Stimulated activated CD4-positive, alpha-beta T cell treated with anti-CD3 and anti-CD28 coated beads, Interleukin-12 subunit alpha, Interleukin-12 subunit beta, amount 100 ng/mL, for 48 hours (primary cell): ENCODE measurements around the gene ANGPTL2.

ENCODE experiments used
- DNase-seq, 3 donors: peaks; one replicate each; pipeline ENCODE4 v3.0.0-alpha.2; 2020; ENCODE audit warnings: low read depth in 2 of 3, low spot score in 1 of 3

Gene ANGPTL2

DNA sequence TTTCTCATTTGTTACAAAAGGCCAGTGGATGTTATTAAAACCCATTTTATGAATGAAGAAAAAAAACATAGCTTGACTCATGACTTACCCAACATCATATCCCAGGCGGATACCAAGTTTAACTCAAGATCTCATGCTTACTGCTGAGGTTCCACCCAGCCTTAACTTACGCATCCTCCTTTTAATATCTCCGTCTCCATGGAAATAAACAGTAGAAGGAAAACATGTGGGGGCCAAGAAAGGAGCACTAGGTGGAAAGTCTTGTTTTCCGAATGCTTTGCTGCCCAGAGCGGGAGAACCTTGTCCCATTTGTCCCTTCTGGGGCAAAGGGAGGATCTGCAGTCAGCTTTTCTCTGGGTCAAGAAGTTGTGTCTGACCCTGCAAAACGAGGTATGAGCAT, 44.1 kb downstream of the ANGPTL2 start:
- DNase-seq = no peak

- DNase-seq = no peak
These were observed 44.8 kb downstream of the ANGPTL2 start for GRCh38 chr9:127077644-127077946.

DNA sequence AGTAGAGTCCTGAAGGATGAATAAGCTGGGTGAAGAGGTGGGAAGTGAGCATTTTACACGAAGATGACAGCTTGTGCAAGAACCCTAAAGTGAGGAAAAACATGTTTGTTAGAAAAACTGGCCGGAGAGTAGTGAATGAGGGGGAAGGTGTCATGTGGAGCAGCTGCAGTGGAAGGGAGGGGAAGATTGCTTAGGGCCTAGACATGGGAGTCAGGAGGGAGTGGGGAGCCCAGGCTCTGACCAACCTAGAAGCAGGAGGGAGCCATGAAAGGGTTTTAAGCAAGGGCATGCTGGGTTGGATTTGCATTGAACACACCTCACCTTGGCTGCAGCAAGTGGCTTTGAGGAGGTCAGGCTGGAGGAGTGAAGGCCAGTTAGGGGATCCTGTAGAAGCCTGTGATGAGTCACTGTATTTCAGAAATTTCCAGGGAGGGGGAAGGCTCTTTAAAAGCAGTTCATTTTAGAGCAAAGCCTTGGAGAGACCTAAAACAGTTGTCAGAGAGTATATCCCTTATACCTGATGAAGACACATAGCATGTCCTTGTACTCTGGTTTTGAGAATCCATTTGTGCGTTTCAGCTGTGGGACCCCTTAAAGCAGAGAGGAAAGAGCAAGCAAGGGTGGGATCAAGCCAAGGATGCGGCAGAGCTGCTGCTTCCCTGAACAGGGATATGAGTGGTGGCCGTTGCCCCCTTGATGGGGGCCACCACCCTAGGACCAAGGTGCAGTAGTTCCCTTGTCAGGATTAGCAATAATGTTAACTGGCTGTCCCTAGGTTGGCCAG, 45.4 kb downstream of the ANGPTL2 start:
- no peak for DNase-seq

- DNase-seq = no peak
These were observed 46.6 kb downstream of the ANGPTL2 start for GRCh38 chr9:127075624-127076372.

GRCh38 chr9:127074561-127075548, 47.6 kb downstream of the ANGPTL2 start:
- DNase-seq = no peak

DNA sequence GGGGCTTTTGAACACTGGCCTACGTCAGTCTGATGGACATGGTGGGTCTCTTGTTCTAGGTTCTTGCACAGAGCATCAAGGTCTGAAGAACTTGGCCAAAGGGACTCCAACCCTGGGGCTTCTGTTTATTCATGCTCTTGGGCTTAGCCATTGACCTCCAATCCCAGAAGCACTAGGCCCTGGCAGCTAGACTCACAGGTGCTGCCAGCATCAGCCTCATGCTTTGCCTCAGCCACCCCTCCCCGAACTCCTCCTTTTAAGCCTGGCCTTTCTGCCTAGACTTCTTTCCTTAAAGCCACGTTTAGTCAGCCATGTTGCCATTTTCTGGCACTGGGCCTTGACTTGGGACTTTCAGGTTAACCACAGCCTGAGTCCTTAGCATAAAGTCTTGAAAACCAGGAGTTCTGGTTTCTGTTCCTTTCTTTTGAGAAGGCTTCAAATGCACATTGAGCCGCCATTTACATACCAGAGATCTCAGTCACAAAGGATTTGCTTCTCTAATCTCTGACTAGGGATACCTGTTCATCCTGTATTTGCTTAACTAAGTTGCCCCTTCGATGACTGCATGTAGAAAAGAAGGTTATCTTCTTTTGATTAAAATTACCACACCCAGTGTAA, 54.7 kb downstream of the ANGPTL2 start:
- DNase-seq = no peak

DNA sequence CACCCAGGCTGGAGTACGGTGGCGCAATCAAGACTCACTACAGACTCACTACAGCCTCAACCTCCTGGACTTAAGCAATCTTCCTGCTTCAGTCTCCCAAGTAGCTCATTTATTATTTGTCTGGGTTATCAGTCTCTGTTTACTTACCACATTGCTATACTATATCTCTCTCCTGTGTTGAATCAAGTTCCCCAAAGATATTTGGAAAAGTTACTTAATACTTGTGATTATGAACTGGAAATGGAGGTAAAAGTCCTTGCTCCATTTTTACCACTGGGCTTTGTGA, 55.6 kb downstream of the ANGPTL2 start:
- no peak for DNase-seq

- no peak for DNase-seq
These were observed 56.2 kb downstream of the ANGPTL2 start for GRCh38 chr9:127066060-127066850.

- no peak for DNase-seq
These were observed 56.8 kb downstream of the ANGPTL2 start for GRCh38 chr9:127065592-127065991.

DNA sequence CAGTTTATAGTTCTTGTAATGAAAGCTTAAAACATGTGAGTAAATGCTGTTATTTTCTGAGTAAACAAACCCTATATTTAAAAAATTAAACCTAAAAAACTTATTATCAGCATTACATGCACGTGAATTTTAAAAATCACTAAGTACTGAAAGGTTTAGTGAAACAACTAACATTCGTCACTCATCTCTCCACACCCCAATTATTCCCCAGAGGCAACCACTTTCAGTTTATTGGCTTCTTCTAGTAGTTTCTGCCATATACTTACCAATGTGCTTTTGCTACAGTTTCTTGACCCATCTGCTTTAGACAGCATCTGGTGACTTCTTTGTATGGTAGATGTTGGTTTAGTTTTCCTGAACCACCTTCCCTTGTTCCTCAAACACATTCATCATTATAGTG, 58.1 kb downstream of the ANGPTL2 start:
- DNase-seq = no peak

- DNase-seq = no peak
These were observed 61.0 kb downstream of the ANGPTL2 start for GRCh38 chr9:127061411-127061810.

DNA sequence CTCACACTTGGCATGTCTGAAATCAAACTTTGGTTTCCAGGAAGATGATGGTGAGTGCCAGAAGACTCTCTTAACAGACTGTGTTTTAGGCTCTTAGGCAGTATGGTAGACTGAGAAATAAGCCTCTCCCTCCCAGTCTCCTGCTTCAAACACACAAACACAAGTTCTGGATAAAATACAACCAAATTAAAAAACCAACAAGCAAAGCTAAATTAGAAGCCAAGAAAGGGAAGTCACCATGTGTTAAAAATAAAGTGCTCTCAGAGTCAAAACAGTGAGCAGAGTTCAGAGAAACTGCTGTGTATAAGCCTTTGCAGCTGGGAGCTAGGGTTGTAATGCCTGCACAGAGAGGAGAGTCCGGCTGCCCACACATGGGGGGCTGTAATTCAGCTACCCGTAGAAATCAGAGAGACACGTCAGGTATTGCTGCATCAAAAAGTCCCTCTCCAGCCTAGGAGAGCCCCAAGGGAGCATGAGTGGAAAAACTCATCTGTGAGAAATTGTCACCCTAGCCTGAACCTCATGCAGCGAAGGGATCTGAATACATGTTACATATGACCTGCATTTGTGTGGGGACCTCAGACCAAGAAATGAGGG, 62.6 kb downstream of the ANGPTL2 start:
- DNase-seq = no peak

GRCh38 chr9:127059030-127059429, 63.4 kb downstream of the ANGPTL2 start:
- no peak for DNase-seq

- DNase-seq = no peak
These were observed 63.8 kb downstream of the ANGPTL2 start for GRCh38 chr9:127058645-127059021.

DNA sequence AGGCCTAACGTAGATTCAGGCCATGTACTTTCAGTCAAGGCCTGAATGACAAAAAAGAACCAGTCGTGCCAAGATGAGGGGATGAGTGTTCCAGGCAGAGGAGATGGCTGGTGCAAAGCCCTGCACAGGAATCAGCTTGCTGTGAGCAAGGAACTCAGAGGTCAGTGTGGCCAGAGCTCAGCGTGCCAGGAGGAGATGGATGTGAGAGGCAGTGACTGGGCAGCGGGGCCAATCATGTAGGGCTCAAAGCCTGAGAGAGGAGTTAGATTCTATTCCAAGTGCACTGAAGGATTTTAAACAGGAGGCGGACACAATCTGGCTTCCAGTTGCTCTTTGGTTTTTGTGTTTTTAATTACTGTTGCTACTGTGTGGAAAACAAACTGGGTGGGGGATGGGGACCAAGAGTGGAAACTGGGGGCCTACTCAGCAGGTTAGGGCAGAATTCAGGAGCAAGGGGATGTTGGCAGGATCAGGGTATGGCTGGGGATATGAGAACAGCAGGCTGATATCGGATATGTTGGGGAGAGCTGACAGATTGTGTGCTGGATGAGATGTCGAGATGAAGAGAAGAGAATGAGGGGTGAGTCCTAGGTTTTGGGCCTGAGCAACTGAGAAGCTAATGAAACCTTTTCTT, 64.3 kb downstream of the ANGPTL2 start:
- no peak for DNase-seq

DNA sequence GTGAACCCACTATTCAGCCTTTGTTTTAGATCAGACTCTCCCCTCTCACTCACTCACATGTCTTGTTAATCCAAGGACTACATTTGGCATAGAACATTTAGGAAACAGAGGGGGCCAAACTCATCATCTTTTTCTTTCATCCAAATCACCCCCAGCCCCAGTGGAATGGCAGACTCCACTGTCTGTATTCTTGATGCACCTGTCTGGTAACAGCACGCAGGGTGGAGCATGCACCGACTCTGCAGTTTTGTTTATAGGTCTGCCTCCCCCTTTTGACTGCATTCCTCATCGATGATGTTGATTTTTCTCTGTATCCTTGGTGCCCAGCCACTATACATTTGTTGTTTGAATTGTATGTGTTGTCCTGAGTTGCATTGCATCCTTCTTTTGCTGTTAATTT, 66.0 kb downstream of the ANGPTL2 start:
- no peak for DNase-seq

GRCh38 chr9:127055745-127056402, 66.6 kb downstream of the ANGPTL2 start:
- no peak for DNase-seq

GRCh38 chr9:127053960-127054359, 68.5 kb downstream of the ANGPTL2 start:
- no peak for DNase-seq
